Dermis microvascular lymphatic vessel endothelial cell (primary cell): ENCODE data around the gene LYZL1. TPM values are rescaled to one million over a fixed set of nuclear protein-coding genes. Genes with fewer than 3 reads are reported as not detected.
"Not testable (repeated sequence)": the region's sequence is repeated elsewhere in the genome, so short reads cannot be mapped to it uniquely, and the experiment has no call there.

Experiments used
- DNase-seq, 2 donors: peaks; one replicate each; pipeline versions ENCODE4 v3.0.0 to v3.0.0-alpha.2; 2010; ENCODE audit warnings: low read depth in 2 of 2
- total RNA-seq: library from RNA; depleted of rRNA; stranded (reverse); fragments of >200 nt; gene quantifications from 2 replicates; pipeline ENCODE4 v1.2.1, GENCODE V29; 2014

Gene LYZL1
- total RNA-seq, 1 donor from 2014 or later = not detected

GRCh38 chr10:29304995-29305335 lies 16.1 kb downstream of the LYZL1 start:
- DNase-seq = no peak

DNA sequence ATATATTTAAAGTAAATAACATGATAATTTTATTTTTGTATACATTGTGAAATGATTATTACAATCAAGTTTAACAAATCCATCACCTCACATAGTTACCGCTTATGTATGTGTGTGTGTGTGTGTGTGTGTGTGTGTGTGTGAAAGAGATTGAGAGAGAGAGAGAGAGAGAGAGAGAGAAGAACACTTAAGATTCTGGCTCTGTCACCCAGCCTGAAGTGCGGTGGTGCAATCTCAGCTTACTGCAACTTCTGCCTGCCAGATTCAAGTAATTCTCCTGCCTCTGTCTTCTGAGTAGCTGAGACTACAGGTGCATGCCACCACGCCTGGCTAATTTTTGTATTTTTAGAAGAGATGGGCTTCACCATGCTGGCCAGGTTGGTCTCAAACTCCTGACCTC lies 17.8 kb downstream of the LYZL1 start:
- no peak for DNase-seq

- not testable (repeated sequence) for DNase-seq
These were observed 19.3 kb downstream of the LYZL1 start for GRCh38 chr10:29308142-29308541.

- DNase-seq = no peak
These were observed 20.6 kb downstream of the LYZL1 start for GRCh38 chr10:29309465-29309864.

DNA sequence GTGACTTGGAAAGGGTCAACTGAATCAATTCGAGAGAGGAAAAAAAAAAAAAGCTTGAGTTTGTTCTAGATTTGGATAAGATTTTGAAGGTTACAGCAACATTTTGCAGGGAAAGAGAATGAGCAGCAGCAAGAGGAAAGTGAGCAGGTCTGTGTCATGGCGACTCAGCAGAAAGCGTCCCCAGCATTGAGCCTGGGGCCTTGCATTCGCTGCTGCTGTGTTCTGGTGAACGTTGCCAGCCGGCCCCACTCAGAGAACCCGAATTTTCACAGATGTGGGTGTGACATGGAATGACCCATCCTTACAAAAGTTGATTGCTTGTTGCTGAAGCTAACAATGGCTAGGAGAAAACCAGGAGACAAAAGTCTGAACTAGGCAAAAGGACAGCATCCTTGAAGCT lies 21.6 kb downstream of the LYZL1 start:
- not testable (repeated sequence) for DNase-seq

GRCh38 chr10:29313071-29313470 lies 24.2 kb downstream of the LYZL1 start:
- DNase-seq = no peak

DNA sequence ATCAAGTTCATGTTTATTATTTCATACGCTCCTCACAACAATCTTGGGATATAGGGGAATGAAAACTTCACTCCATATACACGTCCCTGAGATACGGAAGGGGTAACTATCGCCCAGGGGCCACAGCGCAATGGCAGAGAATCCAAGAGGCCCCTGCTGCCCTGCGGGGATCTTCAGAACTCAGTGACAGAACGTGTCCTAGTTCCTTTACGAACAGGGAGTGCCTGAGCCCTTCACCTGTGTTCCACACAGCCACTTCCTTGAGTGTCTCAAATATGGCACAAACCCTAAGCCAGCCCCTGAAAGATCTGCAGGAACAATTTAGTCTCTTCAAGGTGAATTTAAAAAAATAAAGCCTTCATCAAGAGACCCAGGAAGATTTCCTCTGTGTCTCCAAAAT lies 25.9 kb downstream of the LYZL1 start:
- DNase-seq = no peak

DNA sequence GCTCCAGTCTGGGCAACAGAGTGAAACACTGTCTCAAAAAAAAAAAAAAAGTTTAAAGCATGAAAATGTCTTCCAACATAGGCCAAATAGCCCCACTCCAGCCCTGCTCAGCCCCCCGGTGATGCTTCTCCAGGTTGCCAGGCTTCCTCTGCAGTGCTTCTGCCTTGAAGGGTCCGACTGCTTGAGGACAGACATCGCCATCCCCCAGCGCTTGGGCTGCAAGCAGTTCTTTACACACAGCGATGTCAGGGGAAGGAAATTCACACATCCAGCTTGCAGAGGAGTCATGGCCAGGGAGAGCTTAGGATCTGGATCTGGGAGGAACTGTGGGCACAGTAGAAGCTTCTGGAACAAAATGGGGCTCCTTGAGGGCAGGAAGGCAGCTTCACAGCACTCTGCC lies 26.9 kb downstream of the LYZL1 start:
- DNase-seq = no peak

DNA sequence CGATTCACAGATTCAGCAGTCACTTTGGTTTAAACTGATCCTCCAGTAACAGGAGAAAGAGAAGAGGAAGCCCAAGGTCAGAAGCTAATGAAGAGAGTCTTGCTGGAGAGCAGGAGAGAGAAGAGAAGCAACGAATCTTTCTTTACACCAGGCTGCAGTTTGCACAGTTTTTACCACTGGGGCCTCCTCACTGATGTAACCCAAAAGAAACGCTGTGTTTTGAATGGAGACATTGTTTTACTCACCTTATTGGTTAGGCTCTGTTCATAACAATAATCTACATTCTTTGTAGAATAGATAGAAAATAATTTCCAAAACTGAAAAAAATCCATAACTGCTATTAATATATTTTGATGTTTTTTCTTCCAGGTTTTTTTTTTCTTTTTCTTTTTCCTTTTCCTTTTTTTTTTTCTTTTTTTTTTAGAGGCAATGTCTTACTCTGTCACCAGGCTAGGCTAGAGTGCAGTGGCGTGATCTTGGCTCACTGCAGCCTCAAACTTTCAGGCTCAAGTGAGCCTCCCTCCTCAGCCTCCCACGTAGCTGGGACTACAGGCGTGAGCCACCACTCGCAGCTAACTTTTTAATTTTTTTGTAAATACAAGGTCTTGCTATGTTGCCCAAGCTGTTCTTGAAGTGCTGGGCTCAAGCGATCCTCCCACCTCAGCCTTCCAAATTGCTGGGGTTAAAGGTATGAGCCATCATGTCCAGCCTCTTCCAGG lies 27.6 kb downstream of the LYZL1 start:
- no peak for DNase-seq

GRCh38 chr10:29317027-29317420 lies 28.2 kb downstream of the LYZL1 start:
- DNase-seq = peak; percentile 22 to 41

DNA sequence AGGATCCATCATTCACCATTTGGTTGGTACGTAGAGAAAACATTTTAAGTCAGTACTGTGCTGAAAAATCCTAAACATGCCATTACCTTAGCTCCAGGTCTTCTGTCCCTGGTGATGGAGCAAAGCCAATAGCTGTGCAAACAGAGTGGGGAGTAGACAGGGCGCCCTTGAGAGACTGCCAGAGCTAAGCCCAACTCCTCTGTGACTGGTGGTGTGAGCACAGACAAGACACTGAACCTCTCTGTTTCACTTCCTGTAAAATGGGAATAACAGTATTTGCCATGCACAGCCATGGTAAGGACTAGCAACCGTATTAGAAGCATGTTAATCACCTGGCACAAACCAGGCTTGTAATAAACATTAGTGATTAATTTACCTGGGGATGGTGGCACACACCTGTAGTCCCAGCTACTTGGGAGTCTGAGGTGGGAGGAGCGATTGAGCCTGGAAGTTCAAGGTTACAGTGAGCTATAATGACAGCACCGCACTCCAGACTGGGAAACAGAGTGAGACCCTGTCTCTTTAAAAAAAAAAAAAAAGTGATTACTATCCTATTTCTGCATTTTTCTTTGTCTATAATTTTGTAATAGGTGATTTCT lies 28.7 kb downstream of the LYZL1 start:
- DNase-seq = no peak

GRCh38 chr10:29318141-29319071 lies 29.5 kb downstream of the LYZL1 start:
- peak in 1 of 2 donors; percentile 39 for DNase-seq

DNA sequence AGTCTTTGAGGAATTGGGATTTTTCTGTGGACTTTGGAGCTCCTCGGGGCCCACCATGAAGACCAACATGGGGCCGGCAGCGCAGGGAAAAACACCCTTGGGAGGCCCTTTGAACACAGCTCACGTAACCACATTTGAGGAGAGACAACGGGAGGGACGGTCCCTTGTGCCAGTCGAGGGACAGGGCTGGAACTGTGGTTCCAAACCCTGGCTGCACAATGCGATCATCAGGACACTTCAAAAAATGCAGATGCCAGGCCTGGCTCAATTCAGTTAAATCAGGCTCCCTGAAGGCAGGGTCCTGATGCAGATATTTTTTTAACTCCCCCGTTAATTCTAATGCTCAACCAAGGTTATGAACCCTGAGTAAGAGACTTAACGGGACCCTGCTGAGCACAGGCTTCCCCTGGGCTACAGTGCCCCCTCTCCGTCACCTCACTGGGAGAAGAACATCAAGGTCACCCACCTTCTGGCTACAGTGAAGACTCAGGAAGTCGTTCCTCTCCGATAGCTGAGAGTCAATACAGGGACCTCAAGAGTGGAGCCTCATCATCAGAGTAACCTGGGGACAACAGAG lies 30.4 kb downstream of the LYZL1 start:
- no peak for DNase-seq

DNA sequence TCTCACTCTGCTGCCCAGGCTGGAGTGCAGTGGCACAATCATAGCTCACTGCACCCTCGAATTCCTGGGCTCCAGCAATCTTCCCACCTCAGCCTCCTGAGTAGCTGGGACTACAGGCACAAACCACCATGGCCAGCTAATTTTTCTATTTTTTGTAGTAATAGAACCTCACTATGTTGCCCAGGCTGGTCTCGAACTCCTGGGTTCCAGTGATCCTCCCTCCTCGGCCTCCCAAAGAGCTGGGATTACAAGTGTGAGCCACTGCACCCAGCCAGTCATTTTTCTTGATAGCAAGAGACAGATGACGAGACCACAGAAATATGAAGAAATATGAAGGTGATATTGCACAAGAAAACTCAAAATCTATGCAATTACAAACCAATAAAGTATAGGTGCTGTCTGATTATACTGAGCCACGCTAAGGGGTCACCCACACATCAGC lies 31.8 kb downstream of the LYZL1 start:
- DNase-seq = not testable (repeated sequence)

GRCh38 chr10:29321656-29322055 lies 32.8 kb downstream of the LYZL1 start:
- DNase-seq = no peak

DNA sequence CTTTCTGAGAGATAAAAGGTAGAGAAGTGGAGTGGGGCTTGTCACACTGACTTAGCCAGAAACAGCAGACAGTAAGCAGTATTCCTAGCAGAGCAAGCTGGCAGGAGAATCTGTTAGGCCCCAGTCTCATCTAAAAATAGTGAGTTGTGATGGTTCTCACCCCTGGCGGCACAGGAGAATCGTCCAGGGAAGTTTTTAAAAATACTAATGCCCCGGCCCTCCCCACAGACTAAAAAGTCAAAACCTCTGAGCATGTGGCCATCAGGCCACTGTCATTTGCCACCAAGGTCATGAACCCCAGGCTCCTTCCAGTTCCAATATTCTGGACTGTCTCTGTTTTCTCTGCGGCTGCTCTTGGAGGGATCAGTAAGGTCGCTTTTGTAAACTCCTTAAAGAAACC lies 34.0 kb downstream of the LYZL1 start:
- no peak for DNase-seq

GRCh38 chr10:29323367-29323766 lies 34.5 kb downstream of the LYZL1 start:
- DNase-seq = no peak

DNA sequence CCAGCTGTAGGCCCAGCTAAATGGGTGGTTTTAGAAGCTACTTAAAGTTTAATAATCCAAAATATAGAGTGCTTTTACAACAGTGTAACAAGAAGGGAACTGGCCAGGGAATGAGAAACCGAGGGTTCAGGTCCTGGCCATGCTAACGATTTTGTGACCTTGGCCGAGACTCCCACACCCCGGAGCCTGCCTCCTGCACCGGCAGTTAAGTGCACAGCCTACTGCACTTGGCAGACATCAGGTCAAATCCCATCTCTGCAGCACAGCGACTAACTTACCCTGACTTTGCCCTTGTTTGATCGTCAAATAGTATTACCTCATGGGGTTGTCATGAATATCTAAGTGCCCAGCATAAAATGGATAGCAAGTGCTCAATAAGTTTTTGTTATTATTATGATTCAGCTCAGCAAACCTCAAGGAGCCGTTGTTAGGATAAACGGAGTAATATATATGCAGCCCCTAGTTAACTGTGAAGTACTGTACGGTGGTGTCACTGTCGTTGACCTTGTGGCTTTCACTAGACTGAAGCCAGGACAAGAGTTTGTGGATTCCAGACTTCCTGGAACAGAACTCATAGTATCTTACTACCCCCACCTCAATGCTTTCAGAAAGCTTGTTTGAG lies 35.5 kb downstream of the LYZL1 start:
- DNase-seq = no peak

DNA sequence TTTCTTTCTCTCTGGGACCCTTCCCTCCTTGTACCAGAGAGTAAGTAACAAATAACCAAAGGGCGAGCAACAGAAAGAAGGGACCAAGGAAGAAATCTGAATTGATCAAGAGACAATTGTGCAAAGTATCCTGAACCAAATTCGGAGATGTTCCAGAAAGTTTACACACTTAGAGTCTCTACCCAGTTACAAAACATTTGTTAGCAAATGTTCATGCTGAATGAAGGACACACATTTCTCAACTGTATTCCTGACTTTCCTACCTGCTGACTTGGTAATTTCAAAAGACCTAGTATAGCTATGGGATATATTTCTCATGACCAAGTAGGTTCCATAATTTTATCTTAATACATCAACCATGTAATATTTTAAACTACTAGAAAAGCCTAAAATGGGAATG lies 37.4 kb downstream of the LYZL1 start:
- no peak for DNase-seq

- no peak for DNase-seq
These were observed 38.2 kb downstream of the LYZL1 start for GRCh38 chr10:29326886-29327745.

GRCh38 chr10:29327746-29328102 lies 38.9 kb downstream of the LYZL1 start:
- no peak for DNase-seq
